Measurements from ENCODE around the gene MRFAP1L1. TPM values are rescaled to one million over a fixed set of nuclear protein-coding genes. Genes with fewer than 3 reads are reported as not detected.

Gene MRFAP1L1
- total RNA-seq, 1 experiment from 2014 or later, result 57.7 TPM

DNA sequence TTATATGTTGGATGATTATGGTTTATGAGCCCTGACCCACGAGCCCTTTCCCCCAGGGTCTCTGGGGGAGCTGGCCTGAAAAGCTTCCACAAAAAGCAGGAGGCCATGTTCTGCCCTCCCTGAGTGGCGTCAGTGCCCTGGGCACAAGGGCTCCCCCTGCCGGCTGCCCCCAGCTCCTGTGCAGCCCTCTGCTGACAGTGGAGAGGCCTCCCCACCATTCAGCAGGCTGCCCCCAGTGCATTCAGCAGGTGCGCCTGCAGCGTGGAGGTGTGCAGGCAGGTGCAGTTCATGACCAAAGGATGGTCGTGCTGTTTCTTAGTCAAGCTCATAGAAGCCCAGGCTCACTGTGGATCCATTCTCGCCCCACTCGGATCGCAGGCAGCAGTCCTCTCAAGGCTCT, 28.5 kb downstream of the MRFAP1L1 start:
- Mint-ChIP-seq H3K4me3 (no peak overlapping the region), H3K27ac (no peak overlapping the region), H3K27me3 (ENCODE audit: low read depth) (peaks cover 8% of the 10 kb centered on the region), H3K4me1 (peaks cover 9 to 11% of the 10 kb centered on the region in 2 experiments), H3K36me3 (ENCODE audit: insufficient read depth in 1 of 3, low read depth in 3 of 3) (peaks cover 15 to 19% (median 16%) of the 10 kb centered on the region in 3 experiments; a peak in 6 of 7 replicates), H3K9me3 (no peaks in the 10 kb centered on the region; a peak in 3 of 5 replicates)
- no peaks in the 10 kb centered on the region for H3K9me3 ChIP-seq (ENCODE audit: control insufficient read depth, low read depth, low read length)
- H2BK5ac ChIP-seq (ENCODE audit: insufficient read length, low read length), result no peak overlapping the region
- no peak overlapping the region for H4K5ac ChIP-seq (ENCODE audit: insufficient read length, low read depth, low read length)
- H3K23me2 ChIP-seq (ENCODE audit: insufficient read length, low read depth, low read length, poor library complexity, severe bottlenecking), result no peaks in the 10 kb centered on the region
- no peaks in the 10 kb centered on the region for H3K27me3 ChIP-seq (ENCODE audit: insufficient read depth, low read length)
- H2BK120ac ChIP-seq (ENCODE audit: low read depth, low read length, poor library complexity, severe bottlenecking), result no peak overlapping the region
- no peak overlapping the region for H3K4ac ChIP-seq (ENCODE audit: low read depth, low read length)
- H3K79me1 ChIP-seq (ENCODE audit: insufficient read depth, low read depth, low read length, poor library complexity, severe bottlenecking), result peaks cover under 1% of the 10 kb centered on the region
- H3K23ac ChIP-seq (ENCODE audit: insufficient read length, low read depth, low read length), result no peak overlapping the region
- H2AFZ ChIP-seq (ENCODE audit: low read length), result no peak overlapping the region
- no peak overlapping the region; the same call in 1 of the 2 replicates for H3K14ac ChIP-seq (ENCODE audit: insufficient read depth, low read length)
- H3K56ac ChIP-seq (ENCODE audit: insufficient read length, low read depth, low read length), result no peak overlapping the region
- no peak overlapping the region for H3K9ac ChIP-seq (ENCODE audit: extremely low read depth, insufficient read length, low read length)
- no peak overlapping the region for H3T11ph ChIP-seq (ENCODE audit: low read length)
- no peak overlapping the region for H3K27ac ChIP-seq (ENCODE audit: insufficient read length, low read depth, low read length)
- peaks cover under 1% of the 10 kb centered on the region; the same call in 1 of the 2 replicates for H3K79me2 ChIP-seq (ENCODE audit: insufficient read depth, low read length)
- no peak for DNase-seq
- no peak overlapping the region for H2BK12ac ChIP-seq (ENCODE audit: insufficient read length, low read depth, low read length)
- H2BK15ac ChIP-seq (ENCODE audit: low read depth, low read length), result no peak overlapping the region
- no peak overlapping the region for H2BK20ac ChIP-seq (ENCODE audit: low read depth, low read length, poor library complexity, severe bottlenecking)
- H4K8ac ChIP-seq (replicated peaks; ENCODE audit: insufficient read length, low read depth, low read length), result no peak overlapping the region
- no peak; the same call in 2 of the 3 replicates for TF ChIP-seq CTCF (conservative IDR thresholded peaks at IDR 0.05)
- no peak overlapping the region for H4K91ac ChIP-seq (ENCODE audit: insufficient read length, low read depth, low read length)
- H3K4me2 ChIP-seq (ENCODE audit: insufficient read depth, insufficient read length, low read length), result no peak overlapping the region
- H3K4me1 ChIP-seq (ENCODE audit: insufficient read depth, low read length), result peaks cover 1% of the 10 kb centered on the region; the same call in 1 of the 2 replicates
- no CpG with 5 or more reads among the region's 9 CpGs for WGBS (ENCODE audit: extremely low coverage, insufficient read length, low lambda C conversion rate)
- H2AK5ac ChIP-seq (ENCODE audit: insufficient read length, low read length), result no peak overlapping the region
- H3K18ac ChIP-seq (ENCODE audit: insufficient read length, low read depth, low read length), result no peak overlapping the region
- H4K20me1 ChIP-seq (ENCODE audit: control insufficient read depth, insufficient read depth, insufficient read length), result no peaks in the 10 kb centered on the region
